ENCODE results near the gene CDH23.

GRCh38 chr10:71837098-71837827 is 440.5 kb downstream of the CDH23 start:
- TF ChIP-seq EZH2phosphoT487 (IDR thresholded peaks at IDR 0.05; ENCODE audit: low read depth, severe bottlenecking, unreplicated experiment) (no peak), CTCF (IDR thresholded peaks at IDR 0.05; ENCODE audit: poor library complexity) (peak; percentile 31), EZH2 (IDR thresholded peaks at IDR 0.05; ENCODE audit: borderline replicate concordance) (no peak)
